GM19238 (cell line): ENCODE measurements around the gene KRT7.
"Not testable (repeated sequence)": the region's sequence is repeated elsewhere in the genome, so short reads cannot be mapped to it uniquely, and the experiment has no call there.

Experiments used
- DNase-seq: peaks from one replicate; pipeline ENCODE4 v3.0.0; 2011; ENCODE audit warnings: low spot score; ENCODE audit not compliant: insufficient read length

The KRT7 gene

GRCh38 chr12:52243856-52244614 is 11.0 kb downstream of the KRT7 start:
- DNase-seq = peak; percentile 87

DNA sequence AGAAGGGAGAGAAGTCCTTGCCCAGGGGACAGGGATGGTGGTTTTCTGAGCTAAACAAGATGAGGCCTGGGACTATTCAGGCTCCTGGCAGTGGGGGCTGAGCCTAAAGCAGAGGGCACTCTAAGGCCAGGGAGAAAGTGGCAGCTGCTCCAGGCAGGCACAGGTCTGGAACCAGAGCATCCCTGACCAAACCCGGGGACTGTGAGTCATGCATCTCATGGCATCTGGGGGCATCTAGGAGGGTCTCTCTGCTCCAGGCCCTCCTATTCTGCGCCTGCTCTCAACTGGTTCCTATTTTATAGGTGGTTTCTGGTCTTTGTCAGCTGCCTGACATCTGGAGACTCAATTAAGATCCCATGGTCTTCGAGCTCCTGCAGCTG is 11.6 kb downstream of the KRT7 start:
- peak; percentile 30 for DNase-seq

- no peak for DNase-seq
Observed at GRCh38 chr12:52245259-52245961, 12.4 kb downstream of the KRT7 start.

- DNase-seq = no peak
Observed at GRCh38 chr12:52245962-52246569, 13.0 kb downstream of the KRT7 start.

DNA sequence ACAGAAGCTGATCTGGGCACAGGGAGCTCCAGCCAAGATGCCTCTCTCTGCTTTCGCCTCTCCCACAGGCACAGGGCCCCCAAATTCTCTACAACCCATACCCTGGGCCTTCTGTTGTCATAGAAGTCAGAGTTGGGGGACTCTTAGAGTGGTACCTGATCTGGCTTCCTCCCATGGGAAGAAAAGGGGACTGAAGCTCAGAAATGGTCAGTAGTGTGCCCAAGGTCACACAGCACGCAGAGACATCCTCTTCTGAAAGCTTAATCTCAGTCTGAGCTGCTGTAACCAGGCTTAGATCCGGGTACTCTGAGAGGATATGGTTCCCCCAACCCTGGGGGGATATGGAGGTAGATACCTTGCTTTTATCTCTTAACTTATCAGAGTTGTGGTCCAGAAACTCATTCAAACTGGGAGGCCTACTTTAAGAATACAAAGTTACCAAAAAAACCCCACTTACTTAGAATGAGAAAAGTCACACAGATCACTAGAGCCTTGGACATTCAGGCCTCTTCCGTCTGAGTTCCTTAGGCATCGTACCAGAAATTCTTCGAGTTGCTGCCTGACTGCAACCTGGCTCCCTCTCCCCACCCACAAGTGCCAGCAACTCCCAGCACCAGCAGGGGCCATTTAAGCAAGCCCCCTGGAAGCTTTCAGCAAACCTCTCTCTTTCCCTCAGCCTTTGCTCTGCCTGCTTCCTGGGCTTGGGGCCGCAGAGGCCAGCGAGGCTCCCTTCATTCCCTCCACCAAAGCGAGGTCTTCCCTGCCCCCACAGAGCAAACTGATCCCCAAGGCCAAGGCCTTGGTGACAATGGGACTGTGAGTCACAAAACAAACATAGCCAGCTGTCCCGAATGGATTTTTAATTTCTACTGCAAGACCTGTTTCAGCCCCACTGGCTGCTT is 13.9 kb downstream of the KRT7 start:
- DNase-seq = no peak

GRCh38 chr12:52247622-52248540 is 14.8 kb downstream of the KRT7 start:
- DNase-seq = no peak

DNA sequence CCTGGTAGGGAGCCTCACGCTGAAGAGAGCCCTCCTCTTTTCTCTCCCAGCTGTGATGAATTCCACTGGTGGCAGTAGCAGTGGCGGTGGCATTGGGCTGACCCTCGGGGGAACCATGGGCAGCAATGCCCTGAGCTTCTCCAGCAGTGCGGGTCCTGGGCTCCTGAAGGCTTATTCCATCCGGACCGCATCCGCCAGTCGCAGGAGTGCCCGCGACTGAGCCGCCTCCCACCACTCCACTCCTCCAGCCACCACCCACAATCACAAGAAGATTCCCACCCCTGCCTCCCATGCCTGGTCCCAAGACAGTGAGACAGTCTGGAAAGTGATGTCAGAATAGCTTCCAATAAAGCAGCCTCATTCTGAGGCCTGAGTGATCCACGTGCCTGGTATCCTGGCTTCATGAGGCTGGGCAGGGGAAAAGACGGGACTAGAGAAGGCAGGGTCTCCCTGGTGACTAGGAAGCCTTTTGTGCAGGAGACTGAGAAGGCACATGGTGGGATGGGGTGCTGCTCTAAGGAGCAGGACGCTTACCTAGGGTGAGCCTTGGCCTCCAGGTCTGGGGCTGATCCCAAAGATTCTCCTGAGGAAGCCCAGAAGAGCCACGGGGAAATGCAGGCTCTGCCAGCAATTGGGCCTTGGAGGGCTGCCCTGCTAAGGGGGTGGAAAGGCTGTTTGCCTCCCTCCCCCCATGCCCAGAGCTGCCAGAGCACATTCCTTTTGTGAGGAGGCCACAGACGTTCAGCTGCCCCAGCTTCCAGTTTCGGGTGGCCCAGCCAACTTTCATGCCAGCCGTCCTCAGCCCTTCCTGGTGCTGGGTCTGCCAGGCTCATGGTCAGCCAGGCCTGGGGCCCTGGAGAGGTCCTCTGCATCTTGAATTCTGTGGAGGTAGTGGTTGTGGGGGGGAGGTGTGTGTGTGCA is 15.8 kb downstream of the KRT7 start:
- no peak for DNase-seq

DNA sequence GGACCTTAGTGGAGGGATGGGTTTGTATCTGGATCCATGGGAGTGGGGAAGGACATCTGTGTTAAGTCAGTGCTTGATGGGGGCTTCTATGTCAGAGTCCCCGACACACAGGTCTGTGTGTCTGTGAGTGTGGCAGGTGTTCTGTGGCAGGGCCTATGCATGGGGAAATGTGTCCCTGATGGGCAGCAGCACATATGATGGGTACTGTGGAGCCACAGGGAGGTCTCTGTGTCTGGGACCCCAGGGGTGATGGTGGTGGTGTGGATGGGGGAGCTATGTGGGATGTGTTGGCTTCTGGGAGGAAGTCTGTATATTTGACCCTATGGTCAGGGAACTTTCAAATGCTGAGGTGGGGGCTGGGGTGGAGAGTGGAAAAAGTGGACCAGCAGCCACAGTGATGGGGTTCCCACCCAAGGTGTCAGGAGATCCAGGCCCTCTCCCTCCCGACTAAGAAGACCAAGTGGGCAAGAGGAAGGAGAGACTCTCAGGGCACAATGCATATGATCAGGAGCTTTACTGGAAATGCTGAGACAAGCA is 16.5 kb downstream of the KRT7 start:
- no peak for DNase-seq

GRCh38 chr12:52250048-52250990 is 17.3 kb downstream of the KRT7 start:
- no peak for DNase-seq

DNA sequence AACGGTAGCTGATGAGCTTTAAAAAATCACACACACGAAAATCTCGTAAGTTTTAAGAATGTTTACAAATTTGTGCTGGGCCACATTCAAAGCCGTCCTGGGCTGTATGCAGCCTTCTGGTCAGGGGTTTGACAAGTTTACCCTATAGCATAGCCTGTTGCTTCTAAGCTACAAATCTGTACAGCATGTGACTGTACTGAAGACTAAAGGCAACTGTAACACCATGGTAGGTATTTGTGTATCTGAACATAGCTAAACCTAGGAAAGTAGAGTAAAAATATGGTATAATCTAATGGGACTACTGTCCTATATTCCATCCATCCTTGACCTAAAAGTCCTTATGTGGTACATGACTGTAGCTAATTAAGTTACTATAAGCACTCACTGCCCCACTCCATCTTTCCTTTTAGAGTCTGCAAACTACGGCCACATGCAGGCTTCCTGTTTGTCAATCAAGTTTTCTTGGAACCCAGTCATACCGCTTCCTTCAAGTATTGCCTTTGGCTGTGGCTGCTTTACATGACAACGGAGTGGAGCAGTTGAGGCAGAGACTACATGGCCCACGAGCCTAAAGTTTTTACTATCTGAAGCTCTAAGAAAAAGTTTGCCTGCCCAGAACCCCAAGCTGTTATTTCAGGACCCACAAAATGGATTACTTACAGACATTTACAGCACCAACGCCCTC is 18.5 kb downstream of the KRT7 start:
- DNase-seq = no peak

DNA sequence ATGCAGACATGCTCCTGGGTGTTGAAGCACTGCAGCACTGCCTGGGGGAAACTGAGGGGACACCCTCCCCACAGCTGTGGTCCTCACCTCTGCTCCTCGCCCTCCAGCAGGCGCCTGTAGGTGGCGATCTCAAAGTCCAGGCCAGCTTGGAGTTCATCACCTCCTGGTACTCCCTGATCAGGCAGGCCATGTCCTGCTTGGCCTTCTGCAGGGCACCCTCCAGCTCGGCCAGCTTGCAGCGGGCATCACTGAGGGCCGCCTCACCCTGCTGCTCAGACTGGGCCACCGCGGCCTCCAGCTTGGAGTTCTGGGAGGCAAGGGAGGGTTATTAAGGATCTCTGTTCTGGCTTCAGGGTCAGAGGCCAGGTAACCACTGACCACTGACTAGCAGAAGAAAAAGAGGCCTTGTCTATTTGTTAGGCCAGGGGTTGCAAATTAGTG is 19.2 kb downstream of the KRT7 start:
- not testable (repeated sequence) for DNase-seq

DNA sequence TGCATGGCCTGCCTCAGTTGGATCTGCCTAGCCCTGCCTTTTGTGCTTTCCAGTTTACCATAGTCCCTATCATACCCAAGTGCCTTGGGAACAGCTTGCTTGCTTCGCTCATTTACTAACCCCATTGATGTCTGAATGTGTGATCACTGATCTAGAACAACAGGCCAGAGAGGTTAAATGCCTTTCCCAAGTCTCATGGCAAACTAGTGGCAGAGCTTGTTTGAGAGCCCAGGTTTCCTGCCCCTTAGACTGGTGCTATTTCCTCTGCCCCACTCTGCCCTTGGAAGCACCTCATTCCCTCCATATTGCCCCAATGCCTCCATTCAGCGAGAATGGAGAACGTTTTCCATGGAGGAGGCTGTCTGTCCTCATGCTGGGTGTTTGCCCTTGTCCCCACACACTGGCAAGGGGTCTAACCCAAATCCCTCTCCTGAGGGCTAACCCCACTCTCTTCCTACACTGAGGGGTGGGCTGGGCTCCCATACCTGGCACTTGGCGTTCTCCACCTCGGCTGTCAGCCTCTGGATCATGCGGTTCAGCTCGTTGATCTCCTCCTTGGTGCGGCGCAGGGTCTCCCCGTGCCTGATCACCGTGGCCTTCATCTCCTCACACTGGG is 19.8 kb downstream of the KRT7 start:
- no peak for DNase-seq

GRCh38 chr12:52253391-52254179 is 20.5 kb downstream of the KRT7 start:
- no peak for DNase-seq

DNA sequence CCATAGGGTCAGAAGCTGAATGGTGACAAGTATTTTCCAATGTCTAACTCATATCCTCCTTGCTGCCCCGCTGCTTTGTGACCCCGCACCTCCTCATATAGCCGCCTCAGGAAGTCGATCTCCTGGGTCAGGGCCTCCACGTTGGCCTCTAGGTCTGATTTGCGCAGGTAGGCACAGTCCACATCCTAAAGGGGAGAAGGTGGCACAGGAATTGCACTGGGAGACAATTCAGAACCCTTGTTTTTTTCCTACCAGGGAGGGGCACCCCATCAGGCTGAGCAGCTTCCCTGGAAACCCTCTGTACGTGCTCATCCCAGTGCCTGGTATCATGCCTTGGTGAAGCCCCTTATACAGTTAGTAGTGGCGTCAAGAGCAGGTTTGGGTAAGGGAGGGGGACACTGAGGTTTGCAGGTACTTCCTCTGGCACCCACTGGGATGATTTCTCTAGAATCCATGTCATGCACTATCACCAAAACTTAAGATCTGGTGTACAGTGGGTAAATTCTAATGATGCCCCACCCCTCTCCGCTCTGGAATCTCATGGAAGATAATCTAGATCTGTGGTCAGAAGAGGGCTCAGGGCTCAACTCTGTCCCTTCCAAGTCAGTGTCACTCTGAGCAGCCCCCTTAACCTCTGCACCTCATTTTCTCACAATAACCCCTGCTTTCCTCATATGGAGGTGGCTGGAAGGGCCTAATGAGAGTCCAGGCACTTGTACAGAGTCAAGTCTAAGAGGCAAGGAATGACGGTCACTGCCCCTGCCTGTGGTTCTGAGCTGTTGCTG is 21.3 kb downstream of the KRT7 start:
- DNase-seq = no peak
